ENCODE measurements around the gene C6orf52.
"Not testable (repeated sequence)": the region's sequence is repeated elsewhere in the genome, so short reads cannot be mapped to it uniquely, and the experiment has no call there.

Gene C6orf52

DNA sequence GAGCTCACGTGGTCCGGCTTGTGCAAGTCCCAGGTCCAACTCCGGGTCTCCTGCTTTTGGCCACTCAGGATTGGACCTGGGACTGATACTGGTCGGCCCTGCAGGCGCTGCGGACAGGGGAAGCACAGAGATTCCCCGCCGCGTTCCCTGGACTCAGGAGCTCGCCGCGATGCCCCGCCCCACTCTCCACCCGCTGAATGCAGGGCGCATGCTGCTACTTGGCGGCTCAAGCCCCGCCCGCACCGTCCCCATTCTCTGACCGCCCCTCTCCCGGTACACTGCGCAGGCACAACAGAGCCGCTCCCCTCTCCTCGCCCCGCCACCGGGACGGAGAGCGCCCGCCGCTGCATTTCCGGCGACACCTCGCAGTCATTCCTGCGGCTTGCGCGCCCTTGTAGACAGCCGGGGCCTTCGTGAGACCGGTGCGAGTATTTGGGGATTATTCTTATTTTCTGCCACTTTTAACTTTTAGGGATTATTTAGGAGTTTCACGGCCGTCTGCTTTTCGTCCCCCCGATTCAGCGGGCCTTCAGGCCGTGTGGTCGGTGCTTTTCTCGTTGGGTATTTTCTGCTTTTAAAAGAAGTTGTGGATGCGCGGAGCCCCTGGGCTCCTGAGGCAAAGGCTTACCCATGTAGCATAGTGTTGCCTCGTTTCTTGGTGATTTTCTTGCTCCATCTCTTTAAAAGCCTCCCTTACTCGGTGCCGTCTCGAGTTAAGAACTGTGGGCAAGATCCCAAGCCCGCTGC lies 28.6 kb upstream of the C6orf52 start, which contains the start of gene TMEM14C:
TMEM14C (plus strand) TSS at position 251 of the 747 bp plus-strand sequence. CDS start 1,544 bp downstream, outside the sequence.
- Histone ChIP-seq H3K27ac (ENCODE audit: low read depth, low read length) (peak within 1 kb of the TSS; percentile 72), H3K4me1 (ENCODE audit: control insufficient read depth, insufficient read depth, low read length) (peaks cover 14% of the 10 kb centered on the region), H3K36me3 (ENCODE audit: control insufficient read depth, insufficient read depth, low read length) (peaks cover 7% of the 10 kb centered on the region), H3K4me3 (ENCODE audit: low read length) (peak within 1 kb of the TSS; percentile 86), H3K27me3 (ENCODE audit: control insufficient read depth, insufficient read depth, low read length) (no peaks in the 10 kb centered on the region), H3K9ac (ENCODE audit: low read length) (peak within 1 kb of the TSS; percentile 50)

DNA sequence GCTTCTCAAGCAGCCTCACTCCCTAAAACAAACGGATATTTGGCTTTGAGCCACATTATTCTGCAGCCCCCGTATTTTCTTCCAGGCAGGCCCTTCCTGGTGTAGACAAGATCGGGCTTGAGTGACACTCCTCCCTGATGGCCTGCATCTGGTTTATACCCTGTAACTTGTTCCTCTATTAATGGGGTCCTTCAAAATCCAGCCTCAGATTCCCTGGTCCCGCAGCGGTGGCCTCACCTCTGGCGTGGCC lies 28.1 kb upstream of the C6orf52 start:
- peak overlapping the region; percentile 72 for H3K27ac ChIP-seq (ENCODE audit: low read depth, low read length)
- H3K4me1 ChIP-seq (ENCODE audit: control insufficient read depth, insufficient read depth, low read length), result peaks cover 14% of the 10 kb centered on the region
- peak overlapping the region; percentile 86 for H3K4me3 ChIP-seq (ENCODE audit: low read length)
- peaks cover 7% of the 10 kb centered on the region for H3K36me3 ChIP-seq (ENCODE audit: control insufficient read depth, insufficient read depth, low read length)
- H3K27me3 ChIP-seq (ENCODE audit: control insufficient read depth, insufficient read depth, low read length), result no peaks in the 10 kb centered on the region
- peak overlapping the region; percentile 38 for H3K9ac ChIP-seq (ENCODE audit: low read length)

- Histone ChIP-seq H3K27ac (ENCODE audit: low read depth, low read length) (peak overlapping the region; percentile 72), H3K4me3 (ENCODE audit: low read length) (peak overlapping the region; percentile 86), H3K36me3 (ENCODE audit: control insufficient read depth, insufficient read depth, low read length) (peaks cover 7% of the 10 kb centered on the region), H3K27me3 (ENCODE audit: control insufficient read depth, insufficient read depth, low read length) (no peaks in the 10 kb centered on the region), H3K4me1 (ENCODE audit: control insufficient read depth, insufficient read depth, low read length) (peaks cover 14% of the 10 kb centered on the region), H3K9ac (ENCODE audit: low read length) (peak overlapping the region; percentile 38)
Measured at GRCh38 chr6:10721850-10722569, 27.6 kb upstream of the C6orf52 start.

- not testable (repeated sequence) for H3K27ac ChIP-seq (ENCODE audit: low read depth, low read length); H3K36me3 ChIP-seq (ENCODE audit: control insufficient read depth, insufficient read depth, low read length); H3K27me3 ChIP-seq (ENCODE audit: control insufficient read depth, insufficient read depth, low read length); H3K9ac ChIP-seq (ENCODE audit: low read length)
- peak overlapping the region; percentile 52 for H3K4me3 ChIP-seq (ENCODE audit: low read length)
- peaks cover 14% of the 10 kb centered on the region for H3K4me1 ChIP-seq (ENCODE audit: control insufficient read depth, insufficient read depth, low read length)
Measured at GRCh38 chr6:10720960-10721849, 26.8 kb upstream of the C6orf52 start.

DNA sequence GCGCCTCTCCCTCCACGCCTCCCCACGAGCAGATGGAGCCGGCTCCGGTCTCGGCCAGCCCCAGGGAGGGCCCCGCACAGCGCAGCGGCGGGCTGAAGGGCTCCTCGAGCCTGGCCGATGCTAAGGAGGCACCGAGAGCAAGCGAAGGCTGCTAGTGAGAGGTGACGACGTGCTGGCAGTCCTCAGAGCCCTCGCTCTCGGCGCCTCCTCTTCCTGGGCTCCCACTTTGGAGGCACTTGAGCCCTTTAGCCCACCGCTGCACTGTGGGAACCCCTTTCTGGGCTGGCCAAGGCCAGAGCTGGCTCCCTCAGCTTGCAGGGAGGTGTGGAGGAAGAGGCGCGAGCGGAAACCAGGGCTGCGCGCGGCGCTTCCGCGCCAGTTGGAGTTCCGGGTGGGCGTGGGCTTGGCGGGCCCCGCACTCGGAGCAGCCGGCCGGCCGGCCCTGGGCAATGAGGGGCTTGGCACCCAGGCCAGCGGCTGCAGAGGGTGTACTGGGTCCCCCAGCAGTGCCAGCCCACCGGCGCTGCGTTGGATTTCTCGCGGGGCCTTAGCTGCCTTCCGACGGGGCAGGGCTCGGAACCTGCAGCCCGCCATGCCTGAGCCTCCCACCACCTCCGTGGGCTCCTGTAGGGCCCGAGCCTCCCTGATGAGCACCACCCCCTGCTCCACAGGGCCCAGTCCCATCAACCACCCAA lies 26.0 kb upstream of the C6orf52 start:
- Histone ChIP-seq H3K4me1 (ENCODE audit: control insufficient read depth, insufficient read depth, low read length) (peaks cover 14% of the 10 kb centered on the region), H3K9ac (ENCODE audit: low read length) (no peak overlapping the region), H3K4me3 (ENCODE audit: low read length) (peak overlapping the region; percentile 52), H3K27ac (ENCODE audit: low read depth, low read length) (peak overlapping the region; percentile 56), H3K36me3 (ENCODE audit: control insufficient read depth, insufficient read depth, low read length) (peaks cover 3% of the 10 kb centered on the region), H3K27me3 (ENCODE audit: control insufficient read depth, insufficient read depth, low read length) (no peaks in the 10 kb centered on the region)

DNA sequence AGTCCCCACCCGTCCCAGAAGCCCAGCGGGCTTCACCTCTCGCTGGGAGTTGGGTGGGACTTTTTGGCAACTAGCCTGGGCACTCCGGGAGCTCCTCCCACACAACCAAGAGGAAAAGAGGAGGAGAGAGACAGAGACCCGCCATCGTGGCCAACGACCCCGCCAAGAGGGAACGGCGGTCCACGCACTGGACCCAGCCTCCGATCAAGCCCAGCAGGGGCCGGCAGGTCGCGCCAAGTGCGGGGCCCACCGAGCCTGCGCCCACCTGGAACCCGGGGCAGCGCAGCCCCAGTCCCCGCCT lies 25.5 kb upstream of the C6orf52 start:
- no peak overlapping the region for H3K9ac ChIP-seq (ENCODE audit: low read length)
- peak overlapping the region; percentile 52 for H3K4me3 ChIP-seq (ENCODE audit: low read length)
- H3K27me3 ChIP-seq (ENCODE audit: control insufficient read depth, insufficient read depth, low read length), result no peaks in the 10 kb centered on the region
- peaks cover 2% of the 10 kb centered on the region for H3K36me3 ChIP-seq (ENCODE audit: control insufficient read depth, insufficient read depth, low read length)
- H3K4me1 ChIP-seq (ENCODE audit: control insufficient read depth, insufficient read depth, low read length), result peaks cover 14% of the 10 kb centered on the region
- peak overlapping the region; percentile 56 for H3K27ac ChIP-seq (ENCODE audit: low read depth, low read length)

DNA sequence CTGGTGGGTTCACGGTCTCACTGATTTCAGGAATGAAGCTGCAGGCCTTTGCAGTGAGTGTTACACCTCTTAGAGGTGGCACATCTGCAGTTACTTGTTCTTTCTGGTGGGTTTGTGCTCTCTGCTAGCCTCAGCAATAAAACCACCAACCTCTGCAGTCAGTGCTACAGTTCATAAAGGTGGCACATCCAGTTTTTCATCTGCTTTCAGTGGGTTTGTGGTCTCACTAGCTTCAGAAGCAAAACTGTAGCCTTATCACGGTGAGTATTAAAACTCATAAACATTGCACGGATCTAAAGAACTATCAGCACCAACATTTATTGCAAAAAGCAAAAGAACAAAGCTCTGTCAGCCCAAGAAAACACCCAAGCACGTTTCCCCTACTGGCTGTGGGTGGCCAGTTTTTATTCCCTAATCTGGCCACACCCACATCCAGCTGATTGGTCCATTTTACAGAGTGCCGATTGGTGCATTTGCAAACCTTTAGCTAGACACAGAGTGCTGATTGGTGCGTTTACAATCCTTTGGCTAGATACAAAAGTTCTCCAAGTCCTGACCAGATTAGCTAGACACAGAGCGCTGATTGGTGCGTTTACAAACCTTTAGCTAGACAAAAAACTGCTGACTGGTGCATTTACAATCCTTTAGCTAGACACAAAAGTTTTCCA lies 25.0 kb upstream of the C6orf52 start:
- Histone ChIP-seq H3K27ac (ENCODE audit: low read depth, low read length) (no peak overlapping the region), H3K9ac (ENCODE audit: low read length) (no peak overlapping the region)

DNA sequence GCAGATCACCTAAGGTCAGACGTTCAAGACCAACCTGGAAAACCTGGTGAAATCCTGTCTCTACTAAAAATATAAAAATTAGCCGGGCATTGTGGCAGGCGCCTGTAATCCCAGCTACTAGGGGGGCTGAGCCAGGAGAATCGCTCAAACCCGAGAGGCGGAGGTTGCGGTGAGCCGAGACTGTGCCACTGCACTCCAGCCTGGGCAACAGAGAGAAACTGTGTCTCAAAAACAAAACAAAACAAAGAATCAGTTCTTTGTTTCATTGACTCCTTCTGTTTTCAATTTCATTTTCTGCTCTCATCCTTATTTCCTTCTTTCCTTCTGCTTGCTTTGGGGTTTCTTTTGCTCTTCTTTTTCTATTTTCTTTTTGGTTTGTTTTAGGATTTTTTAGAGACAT lies 19.5 kb upstream of the C6orf52 start:
- no peak overlapping the region for H3K27ac ChIP-seq (ENCODE audit: low read depth, low read length)
- no peaks in the 10 kb centered on the region for H3K36me3 ChIP-seq (ENCODE audit: control insufficient read depth, insufficient read depth, low read length)
- no peaks in the 10 kb centered on the region for H3K4me1 ChIP-seq (ENCODE audit: control insufficient read depth, insufficient read depth, low read length)
- no peak overlapping the region for H3K9ac ChIP-seq (ENCODE audit: low read length)
- no peak overlapping the region for H3K4me3 ChIP-seq (ENCODE audit: low read length)
- no peaks in the 10 kb centered on the region for H3K27me3 ChIP-seq (ENCODE audit: control insufficient read depth, insufficient read depth, low read length)

More for the DNA sequence above, 25.0 kb upstream of the C6orf52 start:
- H3K4me1 ChIP-seq (ENCODE audit: control insufficient read depth, insufficient read depth, low read length), result peaks cover 14% of the 10 kb centered on the region
- H3K4me3 ChIP-seq (ENCODE audit: low read length), result no peak overlapping the region
- H3K27me3 ChIP-seq (ENCODE audit: control insufficient read depth, insufficient read depth, low read length), result no peaks in the 10 kb centered on the region
- H3K36me3 ChIP-seq (ENCODE audit: control insufficient read depth, insufficient read depth, low read length), result no peaks in the 10 kb centered on the region

DNA sequence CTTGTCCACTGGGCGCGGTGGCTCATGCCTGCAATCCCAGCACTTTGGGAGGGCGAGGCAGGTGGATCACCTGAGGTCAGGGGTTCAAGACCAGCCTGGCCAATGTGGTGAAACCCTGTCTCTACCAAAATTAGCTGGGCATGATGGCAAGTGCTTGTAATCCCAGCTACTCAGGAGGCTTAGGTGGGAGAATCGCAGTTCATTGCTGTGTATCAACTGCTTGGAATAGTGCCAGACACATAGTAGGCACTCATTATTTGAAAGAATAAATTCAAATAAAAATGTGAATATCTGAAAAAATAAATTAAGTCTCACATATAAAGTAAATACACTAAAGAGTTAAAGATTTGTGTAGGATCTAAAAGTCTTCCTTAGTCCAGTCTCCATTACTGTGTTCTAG lies 2.2 kb upstream of the C6orf52 start:
- peaks cover 14% of the 10 kb centered on the region for H3K4me1 ChIP-seq (ENCODE audit: control insufficient read depth, insufficient read depth, low read length)
- H3K4me3 ChIP-seq (ENCODE audit: low read length), result no peak overlapping the region
- peaks cover 4% of the 10 kb centered on the region for H3K36me3 ChIP-seq (ENCODE audit: control insufficient read depth, insufficient read depth, low read length)
- no peak overlapping the region for H3K9ac ChIP-seq (ENCODE audit: low read length)
- no peaks in the 10 kb centered on the region for H3K27me3 ChIP-seq (ENCODE audit: control insufficient read depth, insufficient read depth, low read length)
- no peak overlapping the region for H3K27ac ChIP-seq (ENCODE audit: low read depth, low read length)

DNA sequence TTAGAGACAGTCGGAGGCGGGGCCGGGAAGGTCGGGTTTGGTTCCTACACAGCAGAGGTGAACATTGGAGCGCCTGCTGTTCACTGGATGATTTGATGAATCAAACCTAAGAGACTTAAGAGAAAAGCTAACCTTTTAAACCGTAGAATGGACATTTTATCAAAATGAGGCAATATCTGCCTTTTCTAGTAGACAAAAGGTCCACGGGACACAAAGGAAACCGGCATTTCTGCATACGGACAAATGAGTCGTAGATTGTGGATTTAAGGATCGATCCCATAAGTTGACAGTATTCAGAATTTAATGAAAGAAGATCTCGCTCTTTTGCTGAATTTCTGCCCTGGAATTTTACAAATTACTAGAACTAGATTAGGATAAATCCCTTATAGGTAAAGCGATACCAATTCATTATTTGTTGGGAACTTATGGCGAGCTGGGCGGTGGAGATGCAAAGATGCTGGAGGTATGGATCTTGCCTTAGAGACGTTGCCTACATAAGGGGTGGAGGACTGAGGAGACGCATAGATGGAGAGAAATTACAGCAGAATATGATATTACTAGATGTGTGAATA lies 756 bp upstream of the C6orf52 start:
- no peaks in the 10 kb centered on the region for H3K27me3 ChIP-seq (ENCODE audit: control insufficient read depth, insufficient read depth, low read length)
- peak overlapping the region; percentile 100 for H3K4me3 ChIP-seq (ENCODE audit: low read length)
- peak overlapping the region; percentile 98 for H3K27ac ChIP-seq (ENCODE audit: low read depth, low read length)
- peaks cover 14% of the 10 kb centered on the region for H3K4me1 ChIP-seq (ENCODE audit: control insufficient read depth, insufficient read depth, low read length)
- H3K9ac ChIP-seq (ENCODE audit: low read length), result peak overlapping the region; percentile 68
- H3K36me3 ChIP-seq (ENCODE audit: control insufficient read depth, insufficient read depth, low read length), result peaks cover 4% of the 10 kb centered on the region

GRCh38 chr6:10692965-10693538 lies 1.4 kb downstream of the C6orf52 start:
- H3K36me3 ChIP-seq (ENCODE audit: control insufficient read depth, insufficient read depth, low read length), result peaks cover 4% of the 10 kb centered on the region
- no peaks in the 10 kb centered on the region for H3K27me3 ChIP-seq (ENCODE audit: control insufficient read depth, insufficient read depth, low read length)
- no peak overlapping the region for H3K27ac ChIP-seq (ENCODE audit: low read depth, low read length)
- no peak overlapping the region for H3K9ac ChIP-seq (ENCODE audit: low read length)
- peak overlapping the region; percentile 100 for H3K4me3 ChIP-seq (ENCODE audit: low read length)
- H3K4me1 ChIP-seq (ENCODE audit: control insufficient read depth, insufficient read depth, low read length), result peaks cover 14% of the 10 kb centered on the region
